WTC11 (cell line): ENCODE results near the gene CACNA1D. TPM values are rescaled to one million over a fixed set of nuclear protein-coding genes. Genes with fewer than 3 reads are reported as not detected.

Source experiments
- ATAC-seq: fragments of 200-7000 bp; cut with Tn5 transposase; 2 replicates; pipeline ENCODE4 v1.10.0; 2021; ENCODE audit warnings: mild to moderate bottlenecking, moderate library complexity
- CTCF ChIA-PET: fragments of 300-600 bp; sonication (Branson Sonifier 250); formaldehyde crosslinking; loops from one replicate; lab custom pipeline; 2021; ENCODE audit warnings: antibody characterized with exemption; lab: Charles Lee
- POLR2A ChIA-PET: fragments of 350-600 bp; sonication (Branson Sonifier 250); formaldehyde crosslinking; loops from one replicate; lab custom pipeline; 2021; ENCODE audit warnings: antibody characterized with exemption; lab: Charles Lee
- DNase-seq: peaks from one replicate; pipeline ENCODE4 v3.0.0; 2021; ENCODE audit warnings: low spot score
- H3K27ac Mint-ChIP-seq: 2 replicates; pipeline ENCODE4 v1.8.0; 2021; ENCODE audit warnings: mixed read lengths
- H3K27me3 Mint-ChIP-seq: 2 replicates; pipeline ENCODE4 v1.8.0; 2021; ENCODE audit warnings: low read depth, mild to moderate bottlenecking, moderate library complexity, mixed read lengths
- H3K36me3 Mint-ChIP-seq: 2 replicates; pipeline ENCODE4 v1.8.0; 2021; ENCODE audit warnings: mixed read lengths
- H3K4me1 Mint-ChIP-seq: 2 replicates; pipeline ENCODE4 v1.8.0; 2022; ENCODE audit warnings: mixed read lengths
- H3K4me3 Mint-ChIP-seq: 2 replicates; pipeline ENCODE4 v1.8.0; 2021; ENCODE audit warnings: mild to moderate bottlenecking, moderate library complexity, mixed read lengths
- H3K9me3 Mint-ChIP-seq: 2 replicates; pipeline ENCODE4 v1.8.0; 2021; ENCODE audit warnings: mixed read lengths
- CDX4 ChIP-seq: fragments of 250-450 bp; sonication (Bioruptor Pico); IDR thresholded peaks from 2 replicates; pipeline ENCODE4 v1.9.0; 2021; ENCODE audit warnings: moderate library complexity, mild to moderate bottlenecking, inconsistent platforms, borderline replicate concordance
- E2F1 ChIP-seq: sonication (generic); formaldehyde crosslinking; IDR thresholded peaks from 2 replicates; pipeline ENCODE4 v1.8.0; 2022; ENCODE audit warnings: mild to moderate bottlenecking, missing genetic modification reagents
- EMX1 ChIP-seq: fragments of 250-450 bp; sonication (Bioruptor Pico); IDR thresholded peaks from 2 replicates; pipeline ENCODE4 v1.8.0; 2021; ENCODE audit warnings: mild to moderate bottlenecking
- GTF2I ChIP-seq: fragments of 250-450 bp; sonication (Bioruptor Pico); conservative IDR thresholded peaks from 2 replicates; pipeline ENCODE4 v1.4.0; 2021; ENCODE audit warnings: mild to moderate bottlenecking
- HMGA2 ChIP-seq: fragments of 250-450 bp; sonication (Bioruptor Pico); IDR thresholded peaks from 2 replicates; pipeline ENCODE4 v1.4.0; 2021; ENCODE audit warnings: mild to moderate bottlenecking, moderate library complexity
- IRF2 ChIP-seq: sonication (generic); formaldehyde crosslinking; IDR thresholded peaks from 2 replicates; pipeline ENCODE4 v1.8.0; 2022; ENCODE audit warnings: low read depth, missing genetic modification reagents, borderline replicate concordance
- KAT7 ChIP-seq: sonication (generic); formaldehyde crosslinking; IDR thresholded peaks from 2 replicates; pipeline ENCODE4 v1.8.1; 2023; ENCODE audit warnings: missing genetic modification reagents, mild to moderate bottlenecking, borderline replicate concordance
- MLX ChIP-seq: sonication (generic); formaldehyde crosslinking; IDR thresholded peaks from 2 replicates; pipeline ENCODE4 v1.8.1; 2023; ENCODE audit warnings: mild to moderate bottlenecking, missing genetic modification reagents, moderate library complexity
- NFATC4 ChIP-seq: fragments of 250-450 bp; sonication (Bioruptor Pico); IDR thresholded peaks from 2 replicates; pipeline ENCODE4 v1.9.0; 2021; ENCODE audit warnings: mild to moderate bottlenecking
- NFYB ChIP-seq: sonication (generic); formaldehyde crosslinking; conservative IDR thresholded peaks from 2 replicates; pipeline ENCODE4 v1.8.0; 2022; ENCODE audit warnings: low read depth, missing genetic modification reagents
- NR1H2 ChIP-seq: sonication (generic); formaldehyde crosslinking; IDR thresholded peaks from 2 replicates; pipeline ENCODE4 v1.9.0; 2021; ENCODE audit warnings: mild to moderate bottlenecking, moderate library complexity, missing genetic modification reagents
- NR2C2 ChIP-seq: sonication (generic); formaldehyde crosslinking; IDR thresholded peaks from 2 replicates; pipeline ENCODE4 v1.8.0; 2022; ENCODE audit warnings: mild to moderate bottlenecking, missing genetic modification reagents
- PRRX2 ChIP-seq: fragments of 250-450 bp; sonication (Bioruptor Pico); IDR thresholded peaks from 2 replicates; pipeline ENCODE4 v1.8.0; 2021; ENCODE audit warnings: mild to moderate bottlenecking
- SMAD4 ChIP-seq: sonication (generic); formaldehyde crosslinking; IDR thresholded peaks from 2 replicates; pipeline ENCODE4 v1.8.0; 2022; ENCODE audit warnings: mild to moderate bottlenecking, missing genetic modification reagents
- SOX15 ChIP-seq: fragments of 250-450 bp; sonication (Bioruptor Pico); IDR thresholded peaks from 2 replicates; pipeline ENCODE4 v1.9.0; 2021; ENCODE audit warnings: mild to moderate bottlenecking
- SP1 ChIP-seq: sonication (generic); formaldehyde crosslinking; conservative IDR thresholded peaks from 2 replicates; pipeline ENCODE4 v1.8.1; 2022; ENCODE audit warnings: missing genetic modification reagents
- TEAD1 ChIP-seq: sonication (generic); formaldehyde crosslinking; IDR thresholded peaks from 2 replicates; pipeline ENCODE4 v1.8.0; 2022; ENCODE audit warnings: mild to moderate bottlenecking, missing genetic modification reagents
- ZBTB43 ChIP-seq: sonication (generic); formaldehyde crosslinking; IDR thresholded peaks from 2 replicates; pipeline ENCODE4 v1.8.1; 2023; ENCODE audit warnings: mild to moderate bottlenecking, missing genetic modification reagents
- ZNF138 ChIP-seq: sonication (generic); formaldehyde crosslinking; conservative IDR thresholded peaks from 2 replicates; pipeline ENCODE4 v1.8.1; 2022; ENCODE audit warnings: mild to moderate bottlenecking, moderate library complexity, missing genetic modification reagents
- ZNF232 ChIP-seq: sonication (generic); formaldehyde crosslinking; IDR thresholded peaks from 2 replicates; pipeline ENCODE4 v1.8.0; 2022; ENCODE audit warnings: mild to moderate bottlenecking, missing genetic modification reagents
- ZNF263 ChIP-seq: sonication (generic); formaldehyde crosslinking; IDR thresholded peaks from 2 replicates; pipeline ENCODE4 v1.8.1; 2022; ENCODE audit warnings: low read depth, mild to moderate bottlenecking, moderate library complexity, missing genetic modification reagents
- total RNA-seq: library from RNA; stranded (reverse); gene quantifications from 3 replicates; pipeline ENCODE4 v1.2.3, GENCODE V29; 2021
- TF ChIP-seq, protein P1 (sequence below): sonication (generic); formaldehyde crosslinking; IDR thresholded peaks from 2 replicates; pipeline ENCODE4 v1.8.1; 2022; ENCODE audit warnings: low read depth, mild to moderate bottlenecking, moderate library complexity, missing genetic modification reagents, borderline replicate concordance
- TF ChIP-seq, protein P2 (sequence below): sonication (generic); formaldehyde crosslinking; IDR thresholded peaks from 2 replicates; pipeline ENCODE4 v1.8.1; 2022; ENCODE audit warnings: missing genetic modification reagents, borderline replicate concordance
- TF ChIP-seq, protein P3 (sequence below): sonication (generic); formaldehyde crosslinking; IDR thresholded peaks from 2 replicates; pipeline ENCODE4 v1.8.1; 2023; ENCODE audit warnings: mild to moderate bottlenecking, missing genetic modification reagents, borderline replicate concordance
- TF ChIP-seq, protein P4 (sequence below): sonication (generic); formaldehyde crosslinking; IDR thresholded peaks from 2 replicates; pipeline ENCODE4 v1.8.1; 2023; ENCODE audit warnings: mild to moderate bottlenecking, moderate library complexity, missing genetic modification reagents

The CACNA1D gene
- total RNA-seq, 1 experiment from 2014 or later, result 2.3 TPM

DNA sequence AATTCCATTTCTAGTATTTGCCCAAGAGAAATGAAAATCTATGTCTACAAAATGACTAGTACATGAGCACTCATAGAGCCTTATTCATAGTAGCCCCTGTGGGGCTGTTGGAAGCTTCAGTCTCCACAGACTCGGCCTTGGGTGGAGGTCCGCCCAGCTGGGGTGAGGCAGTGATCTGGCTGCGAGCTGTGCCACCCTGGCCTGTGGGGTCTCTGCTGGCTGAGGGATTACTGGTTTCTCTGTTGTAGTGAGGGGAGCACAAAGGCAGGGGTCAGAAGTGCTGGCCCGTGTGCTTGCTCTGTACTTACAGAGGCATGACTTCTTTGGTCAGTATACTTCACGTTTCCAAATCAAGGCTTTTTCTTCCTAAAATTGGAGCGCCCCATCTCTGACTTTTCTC lies 193.7 kb downstream of the CACNA1D start:
- no peak for DNase-seq
- peak; percentile 59 for ATAC-seq
- Mint-ChIP-seq H3K4me3 (no peak overlapping the region), H3K9me3 (no peaks in the 10 kb centered on the region), H3K27ac (no peak overlapping the region), H3K27me3 (no peaks in the 10 kb centered on the region; the same call in 1 of the 2 replicates), H3K4me1 (no peaks in the 10 kb centered on the region), H3K36me3 (no peaks in the 10 kb centered on the region)
- TF ChIP-seq CDX4 (CRISPR knock-in tag), result no peak
- TF ChIP-seq ZNF232 (CRISPR knock-in tag), result no peak
- TF ChIP-seq NR2C2 (CRISPR knock-in tag), result no peak
- no peak for TF ChIP-seq TEAD1 (CRISPR knock-in tag)
- TF ChIP-seq IRF2, result no peak
- TF ChIP-seq NFATC4 (CRISPR knock-in tag), result no peak
- TF ChIP-seq SOX15, result no peak
- TF ChIP-seq ZNF263 (CRISPR knock-in tag), result no peak
- TF ChIP-seq HMGA2 (CRISPR knock-in tag), result no peak
- TF ChIP-seq, protein P1, sequence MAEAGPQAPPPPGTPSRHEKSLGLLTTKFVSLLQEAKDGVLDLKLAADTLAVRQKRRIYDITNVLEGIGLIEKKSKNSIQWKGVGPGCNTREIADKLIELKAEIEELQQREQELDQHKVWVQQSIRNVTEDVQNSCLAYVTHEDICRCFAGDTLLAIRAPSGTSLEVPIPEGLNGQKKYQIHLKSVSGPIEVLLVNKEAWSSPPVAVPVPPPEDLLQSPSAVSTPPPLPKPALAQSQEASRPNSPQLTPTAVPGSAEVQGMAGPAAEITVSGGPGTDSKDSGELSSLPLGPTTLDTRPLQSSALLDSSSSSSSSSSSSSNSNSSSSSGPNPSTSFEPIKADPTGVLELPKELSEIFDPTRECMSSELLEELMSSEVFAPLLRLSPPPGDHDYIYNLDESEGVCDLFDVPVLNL (CRISPR knock-in tag), result no peak
- TF ChIP-seq, protein P2, sequence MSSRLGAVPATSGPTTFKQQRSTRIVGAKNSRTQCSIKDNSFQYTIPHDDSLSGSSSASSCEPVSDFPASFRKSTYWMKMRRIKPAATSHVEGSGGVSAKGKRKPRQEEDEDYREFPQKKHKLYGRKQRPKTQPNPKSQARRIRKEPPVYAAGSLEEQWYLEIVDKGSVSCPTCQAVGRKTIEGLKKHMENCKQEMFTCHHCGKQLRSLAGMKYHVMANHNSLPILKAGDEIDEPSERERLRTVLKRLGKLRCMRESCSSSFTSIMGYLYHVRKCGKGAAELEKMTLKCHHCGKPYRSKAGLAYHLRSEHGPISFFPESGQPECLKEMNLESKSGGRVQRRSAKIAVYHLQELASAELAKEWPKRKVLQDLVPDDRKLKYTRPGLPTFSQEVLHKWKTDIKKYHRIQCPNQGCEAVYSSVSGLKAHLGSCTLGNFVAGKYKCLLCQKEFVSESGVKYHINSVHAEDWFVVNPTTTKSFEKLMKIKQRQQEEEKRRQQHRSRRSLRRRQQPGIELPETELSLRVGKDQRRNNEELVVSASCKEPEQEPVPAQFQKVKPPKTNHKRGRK (CRISPR knock-in tag), result no peak
- ChIA-PET POLR2A (no interaction called here), CTCF (no interaction called here)

- H3K4me3 Mint-ChIP-seq, result no peak overlapping the region
- CTCF ChIA-PET, result interaction anchor here (0.6 to 1.8 kb wide), 4 partner anchors 9 to 317 kb away, joined by 3 to 7 read pairs (median 4); no protein-coding TSS in a partner anchor
- ATAC-seq (peak; percentile 36; the same call in 1 of the 2 replicates), DNase-seq (no peak)
- H3K27ac Mint-ChIP-seq, result 0 out of 2 replicates have a peak overlapping the region, but pooled peaks have one; percentile 34
- H3K27me3 Mint-ChIP-seq, result no peaks in the 10 kb centered on the region; the same call in 1 of the 2 replicates
- H3K9me3 Mint-ChIP-seq, result no peaks in the 10 kb centered on the region
- POLR2A ChIA-PET, result no interaction called here
- H3K36me3 Mint-ChIP-seq, result no peaks in the 10 kb centered on the region
- H3K4me1 Mint-ChIP-seq, result no peaks in the 10 kb centered on the region
- TF ChIP-seq ZNF263 (CRISPR knock-in tag) (no peak), PRRX2 (CRISPR knock-in tag) (no peak), SMAD4 (CRISPR knock-in tag) (no peak), ZNF138 (CRISPR knock-in tag) (no peak), SP1 (no peak), MLX (CRISPR knock-in tag) (no peak), KAT7 (CRISPR knock-in tag) (no peak), EMX1 (CRISPR knock-in tag) (no peak), NR1H2 (no peak), NFYB (no peak), E2F1 (no peak), ZBTB43 (CRISPR knock-in tag) (no peak), GTF2I (CRISPR knock-in tag) (no peak)
- TF ChIP-seq, protein P3, sequence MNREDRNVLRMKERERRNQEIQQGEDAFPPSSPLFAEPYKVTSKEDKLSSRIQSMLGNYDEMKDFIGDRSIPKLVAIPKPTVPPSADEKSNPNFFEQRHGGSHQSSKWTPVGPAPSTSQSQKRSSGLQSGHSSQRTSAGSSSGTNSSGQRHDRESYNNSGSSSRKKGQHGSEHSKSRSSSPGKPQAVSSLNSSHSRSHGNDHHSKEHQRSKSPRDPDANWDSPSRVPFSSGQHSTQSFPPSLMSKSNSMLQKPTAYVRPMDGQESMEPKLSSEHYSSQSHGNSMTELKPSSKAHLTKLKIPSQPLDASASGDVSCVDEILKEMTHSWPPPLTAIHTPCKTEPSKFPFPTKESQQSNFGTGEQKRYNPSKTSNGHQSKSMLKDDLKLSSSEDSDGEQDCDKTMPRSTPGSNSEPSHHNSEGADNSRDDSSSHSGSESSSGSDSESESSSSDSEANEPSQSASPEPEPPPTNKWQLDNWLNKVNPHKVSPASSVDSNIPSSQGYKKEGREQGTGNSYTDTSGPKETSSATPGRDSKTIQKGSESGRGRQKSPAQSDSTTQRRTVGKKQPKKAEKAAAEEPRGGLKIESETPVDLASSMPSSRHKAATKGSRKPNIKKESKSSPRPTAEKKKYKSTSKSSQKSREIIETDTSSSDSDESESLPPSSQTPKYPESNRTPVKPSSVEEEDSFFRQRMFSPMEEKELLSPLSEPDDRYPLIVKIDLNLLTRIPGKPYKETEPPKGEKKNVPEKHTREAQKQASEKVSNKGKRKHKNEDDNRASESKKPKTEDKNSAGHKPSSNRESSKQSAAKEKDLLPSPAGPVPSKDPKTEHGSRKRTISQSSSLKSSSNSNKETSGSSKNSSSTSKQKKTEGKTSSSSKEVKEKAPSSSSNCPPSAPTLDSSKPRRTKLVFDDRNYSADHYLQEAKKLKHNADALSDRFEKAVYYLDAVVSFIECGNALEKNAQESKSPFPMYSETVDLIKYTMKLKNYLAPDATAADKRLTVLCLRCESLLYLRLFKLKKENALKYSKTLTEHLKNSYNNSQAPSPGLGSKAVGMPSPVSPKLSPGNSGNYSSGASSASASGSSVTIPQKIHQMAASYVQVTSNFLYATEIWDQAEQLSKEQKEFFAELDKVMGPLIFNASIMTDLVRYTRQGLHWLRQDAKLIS, result no peak
- TF ChIP-seq, protein P4, sequence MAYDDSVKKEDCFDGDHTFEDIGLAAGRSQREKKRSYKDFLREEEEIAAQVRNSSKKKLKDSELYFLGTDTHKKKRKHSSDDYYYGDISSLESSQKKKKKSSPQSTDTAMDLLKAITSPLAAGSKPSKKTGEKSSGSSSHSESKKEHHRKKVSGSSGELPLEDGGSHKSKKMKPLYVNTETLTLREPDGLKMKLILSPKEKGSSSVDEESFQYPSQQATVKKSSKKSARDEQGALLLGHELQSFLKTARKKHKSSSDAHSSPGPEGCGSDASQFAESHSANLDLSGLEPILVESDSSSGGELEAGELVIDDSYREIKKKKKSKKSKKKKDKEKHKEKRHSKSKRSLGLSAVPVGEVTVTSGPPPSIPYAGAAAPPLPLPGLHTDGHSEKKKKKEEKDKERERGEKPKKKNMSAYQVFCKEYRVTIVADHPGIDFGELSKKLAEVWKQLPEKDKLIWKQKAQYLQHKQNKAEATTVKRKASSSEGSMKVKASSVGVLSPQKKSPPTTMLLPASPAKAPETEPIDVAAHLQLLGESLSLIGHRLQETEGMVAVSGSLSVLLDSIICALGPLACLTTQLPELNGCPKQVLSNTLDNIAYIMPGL (CRISPR knock-in tag), result no peak
These were observed 194.6 kb downstream of the CACNA1D start for GRCh38 chr3:53688989-53689388.
